GM19240 (cell line): Measurements from ENCODE around the gene PMFBP1.

ENCODE experiments used
- DNase-seq: peaks from one replicate; pipeline ENCODE4 v3.0.0; 2011; ENCODE audit warnings: low spot score; ENCODE audit not compliant: insufficient read length

Gene PMFBP1

DNA sequence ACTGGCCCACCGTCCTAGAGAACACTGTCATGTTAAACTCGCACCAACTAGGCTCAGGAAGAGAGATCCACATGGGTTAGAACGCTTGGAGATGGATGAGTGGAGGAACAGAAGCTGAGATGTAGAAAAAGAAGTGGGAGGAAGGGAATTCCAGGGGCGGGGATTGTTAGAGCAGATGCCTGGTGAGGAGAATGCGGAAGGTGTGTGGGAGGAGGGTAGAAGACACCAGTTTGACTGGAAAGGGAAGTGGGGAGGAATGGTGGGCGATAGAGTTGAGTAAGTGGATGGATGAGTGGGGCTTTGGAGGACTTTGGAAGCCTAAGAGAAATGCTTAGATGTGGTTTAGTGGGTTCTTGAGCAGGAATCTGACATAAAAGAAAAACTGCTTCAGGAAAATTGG is 40.9 kb downstream of the PMFBP1 start:
- DNase-seq = no peak

DNA sequence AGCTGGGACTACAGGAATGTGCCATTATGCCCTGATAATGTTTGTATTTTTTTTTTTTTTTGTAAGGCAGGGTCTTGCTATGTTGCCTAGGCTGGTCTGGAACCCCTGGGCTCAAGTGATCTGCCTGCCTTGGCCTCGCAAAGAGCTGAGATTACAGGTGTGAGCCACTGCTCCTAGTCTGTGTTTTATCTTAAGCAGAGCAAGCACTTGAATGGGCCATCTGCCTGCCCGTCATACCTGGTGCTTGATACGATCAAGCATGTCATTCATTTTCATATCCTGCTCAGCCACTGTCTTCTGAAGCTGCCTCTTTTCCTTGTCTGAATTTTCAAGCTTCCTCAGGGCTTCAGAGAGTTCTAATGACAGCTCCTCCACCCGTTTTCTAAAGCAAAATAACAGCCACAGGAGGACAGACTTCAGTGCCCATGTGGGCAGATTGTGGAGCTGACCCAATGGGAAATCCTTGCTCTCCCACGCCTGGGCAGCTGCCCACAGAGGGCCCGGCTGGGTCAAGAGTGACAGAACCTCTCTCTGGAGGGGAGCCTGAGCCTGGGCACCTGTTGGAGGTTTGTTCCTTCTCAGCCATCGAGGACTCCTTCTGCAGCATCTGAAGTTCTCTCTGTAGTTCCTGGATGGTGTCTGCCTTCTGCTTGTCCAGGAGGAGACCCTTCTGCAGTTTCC is 41.8 kb downstream of the PMFBP1 start:
- no peak for DNase-seq

- no peak for DNase-seq
Measured at GRCh38 chr16:72128701-72129100, 43.3 kb downstream of the PMFBP1 start.

DNA sequence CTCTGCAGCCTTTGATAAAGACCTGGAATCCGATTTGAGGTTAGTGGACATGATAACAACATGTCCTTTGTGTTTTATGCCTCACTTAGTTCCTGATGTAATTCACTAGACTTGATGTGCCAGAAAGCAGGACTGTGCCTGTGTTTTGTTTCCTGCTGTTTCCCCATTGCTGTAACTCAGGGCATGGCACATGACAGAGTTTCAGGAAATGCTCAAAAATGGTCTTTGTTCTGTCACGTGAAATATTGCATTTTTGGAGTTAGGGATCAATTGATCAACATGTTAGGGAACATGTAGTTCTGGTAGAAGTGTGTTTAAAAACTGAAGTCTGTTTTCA is 45.6 kb downstream of the PMFBP1 start:
- no peak for DNase-seq

DNA sequence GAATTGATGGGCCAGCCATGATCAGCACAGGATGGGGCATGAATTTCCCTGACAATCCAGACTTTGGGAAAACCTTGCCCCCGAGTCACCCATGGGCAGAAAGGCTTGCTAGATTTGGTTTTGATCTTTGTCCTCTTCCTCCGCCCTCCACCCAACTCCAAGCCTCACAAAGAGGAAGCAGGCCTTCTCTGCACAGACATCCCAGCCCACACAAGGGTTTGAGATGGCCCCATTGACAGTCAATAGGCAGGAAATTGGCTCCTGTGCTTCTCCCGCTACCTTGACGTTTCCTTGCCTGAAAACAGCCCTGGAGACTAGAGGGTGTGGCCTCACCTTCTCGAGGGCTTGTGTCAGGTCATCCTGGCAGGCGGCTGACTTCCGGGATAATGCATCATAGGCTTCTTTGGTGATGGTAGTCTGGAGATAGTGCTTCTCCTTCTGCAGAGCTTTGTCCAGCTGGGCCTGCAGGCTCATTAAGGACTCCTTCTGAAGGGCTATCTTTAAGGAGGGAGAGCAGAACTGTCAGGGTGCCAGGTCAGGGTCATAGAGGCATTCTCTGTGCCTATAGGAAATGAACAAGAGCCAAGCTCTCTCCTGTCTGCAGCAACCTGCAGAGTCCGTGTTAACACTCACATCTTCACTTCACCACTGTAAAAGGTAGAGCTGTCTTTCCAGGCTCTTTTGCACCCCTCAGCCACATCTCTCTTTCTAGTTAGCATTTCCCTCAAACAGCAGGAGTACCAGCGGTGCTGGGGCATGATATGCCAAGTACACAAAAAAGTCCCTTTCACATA is 46.1 kb downstream of the PMFBP1 start:
- no peak for DNase-seq

- peak; percentile 56 for DNase-seq
Measured at GRCh38 chr16:72124761-72125634, 47.0 kb downstream of the PMFBP1 start.

DNA sequence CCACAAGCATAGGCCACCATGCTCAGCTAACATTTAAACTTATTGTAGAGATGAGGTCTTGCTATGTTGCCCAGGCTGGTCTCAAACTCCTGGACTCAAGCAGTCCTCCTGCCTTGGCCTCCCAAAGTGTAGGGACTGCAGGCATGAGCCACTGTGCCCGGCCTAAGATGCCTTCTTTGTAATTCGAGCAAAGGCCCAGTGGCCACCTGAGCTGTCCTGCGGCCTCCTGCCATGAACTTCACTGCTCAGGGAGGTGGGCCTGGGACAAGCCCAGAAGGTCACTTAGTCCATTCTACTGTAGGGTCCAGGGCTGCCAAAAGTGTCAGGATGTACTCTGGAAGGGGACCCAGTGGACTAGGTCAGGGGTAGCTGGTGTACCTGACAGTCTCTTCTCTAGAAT is 47.8 kb downstream of the PMFBP1 start:
- DNase-seq = no peak

DNA sequence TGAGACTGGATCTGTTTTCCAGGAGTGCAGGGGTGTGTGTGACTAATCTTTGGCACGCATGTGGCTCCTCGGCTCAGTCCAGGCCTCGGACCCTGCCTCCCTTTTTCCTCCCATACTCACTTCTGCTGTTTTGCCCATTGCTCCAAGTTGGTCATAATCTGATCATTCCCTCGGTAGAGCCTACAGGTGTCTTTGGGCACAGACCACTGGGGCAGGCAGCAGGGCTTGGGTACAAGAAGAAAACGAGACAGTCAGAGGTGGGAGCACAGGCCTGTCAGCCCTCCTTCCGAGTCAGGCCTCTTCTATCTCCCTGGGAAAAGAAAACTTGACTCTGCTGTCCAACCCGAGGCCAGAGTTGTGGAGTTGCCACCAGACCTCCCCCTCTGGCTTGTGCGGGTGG is 48.5 kb downstream of the PMFBP1 start:
- DNase-seq = no peak

- no peak for DNase-seq
Measured at GRCh38 chr16:72122916-72123315, 49.0 kb downstream of the PMFBP1 start.

- DNase-seq = no peak
Measured at GRCh38 chr16:72122308-72122707, 49.6 kb downstream of the PMFBP1 start.

GRCh38 chr16:72120026-72120425 is 51.9 kb downstream of the PMFBP1 start:
- no peak for DNase-seq

GRCh38 chr16:72113616-72113945 is 58.4 kb downstream of the PMFBP1 start:
- no peak for DNase-seq

- DNase-seq = no peak
Measured at GRCh38 chr16:72112906-72113615, 58.9 kb downstream of the PMFBP1 start.

DNA sequence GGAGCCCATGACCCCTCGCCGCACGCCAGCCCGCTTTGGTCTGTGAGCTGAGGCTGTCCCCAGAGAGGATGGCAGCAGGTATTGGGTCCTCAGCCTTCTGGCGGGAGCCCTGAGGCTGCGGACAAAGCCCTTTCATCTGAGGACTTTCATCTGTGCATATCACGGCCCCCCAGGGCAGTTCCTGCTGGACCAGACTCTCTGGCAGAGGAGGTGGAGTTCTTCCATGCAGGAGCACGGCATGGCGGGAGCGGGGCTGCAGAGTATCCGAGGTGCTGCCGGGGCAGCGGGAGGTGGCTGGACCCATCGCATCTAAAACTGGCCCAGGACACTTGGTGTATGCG is 59.5 kb downstream of the PMFBP1 start:
- no peak for DNase-seq

- no peak for DNase-seq
Measured at GRCh38 chr16:72111657-72112451, 60.1 kb downstream of the PMFBP1 start.

DNA sequence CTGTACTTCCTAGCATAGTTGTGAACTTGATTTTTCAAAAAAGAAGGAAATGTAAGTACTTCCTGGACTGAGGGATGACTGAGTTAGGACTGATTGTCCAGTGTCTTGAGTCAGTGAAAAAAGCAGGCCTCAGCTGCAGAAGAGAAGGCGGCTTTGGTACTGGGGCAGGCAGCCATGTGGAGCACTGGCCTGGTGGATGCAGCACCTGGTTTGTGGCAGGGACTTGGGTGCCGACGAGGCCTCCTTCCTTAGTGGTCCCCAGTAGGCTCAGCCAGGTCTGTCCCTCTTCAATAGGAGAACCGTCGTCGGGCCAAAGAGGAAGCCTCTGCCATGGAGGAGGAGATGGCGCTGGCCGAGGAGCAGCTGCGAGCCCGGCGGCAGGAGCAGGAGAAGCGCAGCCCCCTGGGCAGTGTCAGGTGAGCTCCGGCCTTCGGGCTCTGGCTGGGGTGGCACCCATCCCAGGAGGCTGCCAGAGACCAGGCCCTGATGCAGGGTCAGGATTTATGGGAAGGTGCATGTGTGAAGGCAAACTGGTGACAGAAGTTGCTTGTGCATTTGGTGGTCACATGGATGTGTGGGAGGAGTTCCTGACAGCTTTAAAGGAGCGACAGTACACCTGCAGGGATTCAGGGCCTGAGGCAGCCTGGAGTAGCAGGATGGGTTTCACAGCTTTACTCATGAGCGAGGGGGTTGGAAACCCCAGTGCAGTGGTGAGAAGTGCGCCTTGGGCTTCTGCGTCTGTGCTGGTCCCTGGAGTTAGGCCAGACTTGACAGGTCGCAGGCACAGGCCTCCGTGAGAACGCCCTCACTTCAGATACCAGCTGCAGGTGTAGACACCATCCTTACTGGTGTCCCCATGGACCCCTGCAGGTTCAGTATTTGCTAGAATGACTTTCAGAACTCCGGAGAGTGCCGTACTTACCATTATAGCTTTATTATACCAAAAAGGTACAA is 61.0 kb downstream of the PMFBP1 start:
- no peak for DNase-seq

DNA sequence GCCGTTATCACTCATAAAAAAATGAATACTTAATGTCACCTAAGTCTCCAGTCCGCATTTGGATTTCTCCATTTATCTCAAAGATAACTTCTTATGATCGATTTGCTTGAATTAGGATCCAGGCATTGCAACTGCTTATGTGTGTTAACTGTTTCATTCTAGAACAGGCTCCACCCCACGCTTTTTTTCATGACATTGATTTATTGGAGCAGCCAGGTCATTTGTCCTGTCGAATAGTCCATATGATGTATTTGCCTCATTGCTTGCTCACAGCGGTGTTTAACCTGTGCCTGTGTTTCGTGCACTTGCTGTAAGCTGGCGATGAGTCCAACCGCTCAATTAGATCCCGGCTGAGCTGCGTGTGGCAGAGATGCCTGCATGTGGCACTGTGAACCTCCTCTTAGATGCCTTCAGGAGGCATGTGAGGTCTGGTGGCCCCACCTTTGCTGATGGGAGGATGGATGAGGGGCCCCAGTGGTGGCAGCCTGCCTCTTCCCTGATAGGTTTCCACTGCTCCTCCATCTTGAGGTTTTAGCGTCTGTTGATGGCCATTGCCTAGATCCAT is 61.9 kb downstream of the PMFBP1 start:
- no peak for DNase-seq

DNA sequence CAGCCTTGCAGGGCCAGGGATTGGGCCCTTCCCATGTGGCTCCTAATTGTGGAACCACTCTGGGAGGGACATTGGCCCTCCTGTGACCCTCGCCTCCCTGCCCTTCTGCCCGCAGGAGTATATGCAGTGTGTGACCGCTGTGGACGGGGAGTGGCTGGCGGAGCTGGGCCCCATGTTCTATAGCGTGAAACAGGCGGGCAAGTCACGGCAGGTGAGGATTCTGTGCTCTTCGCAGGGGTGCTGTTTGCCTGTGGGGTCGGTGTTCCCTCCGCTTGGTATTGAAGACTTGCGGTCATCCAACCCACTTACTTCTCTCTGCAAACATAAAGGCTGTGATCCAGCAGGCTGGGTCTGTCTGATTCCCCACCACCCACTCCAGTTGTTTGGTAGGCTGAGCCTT is 62.7 kb downstream of the PMFBP1 start:
- DNase-seq = no peak

DNA sequence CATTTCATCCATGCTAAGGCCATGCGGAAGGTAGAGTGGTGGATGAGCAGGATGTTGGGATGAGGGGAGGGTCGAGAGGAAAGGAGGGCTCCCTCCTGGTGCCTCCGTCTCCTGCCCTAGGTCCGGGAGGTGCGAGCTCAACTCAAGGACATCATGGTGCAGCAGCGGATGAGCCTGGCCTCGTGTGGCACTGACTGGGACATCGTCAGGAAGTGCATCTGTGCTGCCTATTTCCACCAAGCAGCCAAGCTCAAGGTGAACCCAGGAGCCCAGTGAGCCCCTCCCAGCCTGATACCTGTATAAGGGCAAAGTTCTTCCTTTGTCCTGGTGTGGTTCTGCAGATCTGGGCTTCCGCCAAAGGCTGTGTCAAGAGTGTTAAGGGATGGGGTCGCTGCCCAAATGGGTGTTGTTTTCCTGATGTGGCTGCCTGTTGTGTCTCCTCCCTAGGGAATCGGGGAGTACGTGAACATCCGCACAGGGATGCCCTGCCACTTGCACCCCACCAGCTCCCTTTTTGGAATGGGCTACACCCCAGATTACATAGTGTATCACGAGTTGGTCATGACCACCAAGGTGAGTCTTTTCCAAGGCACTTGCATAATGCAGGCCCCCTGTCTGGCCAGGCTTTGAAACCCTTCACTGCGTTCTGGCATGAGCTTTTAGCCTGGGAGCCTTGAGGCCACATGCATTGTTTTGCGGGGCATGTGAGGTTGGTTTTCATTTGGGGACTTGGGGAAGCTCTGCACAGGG is 63.4 kb downstream of the PMFBP1 start:
- no peak for DNase-seq
